AG09319 (cell line): ENCODE results near the gene PINLYP.

ENCODE experiments used
- DNase-seq: peaks from one replicate; pipeline ENCODE4 v3.0.0-alpha.2; 2010; ENCODE audit warnings: low read depth; ENCODE audit errors: extremely low read depth
- TF ChIP-seq, protein P1 (sequence below): IDR thresholded peaks from 2 replicates; pipeline ENCODE4 v1.5.1; 2011; ENCODE audit warnings: low read depth, mild to moderate bottlenecking, inconsistent platforms, low read length, moderate library complexity

The PINLYP gene

DNA sequence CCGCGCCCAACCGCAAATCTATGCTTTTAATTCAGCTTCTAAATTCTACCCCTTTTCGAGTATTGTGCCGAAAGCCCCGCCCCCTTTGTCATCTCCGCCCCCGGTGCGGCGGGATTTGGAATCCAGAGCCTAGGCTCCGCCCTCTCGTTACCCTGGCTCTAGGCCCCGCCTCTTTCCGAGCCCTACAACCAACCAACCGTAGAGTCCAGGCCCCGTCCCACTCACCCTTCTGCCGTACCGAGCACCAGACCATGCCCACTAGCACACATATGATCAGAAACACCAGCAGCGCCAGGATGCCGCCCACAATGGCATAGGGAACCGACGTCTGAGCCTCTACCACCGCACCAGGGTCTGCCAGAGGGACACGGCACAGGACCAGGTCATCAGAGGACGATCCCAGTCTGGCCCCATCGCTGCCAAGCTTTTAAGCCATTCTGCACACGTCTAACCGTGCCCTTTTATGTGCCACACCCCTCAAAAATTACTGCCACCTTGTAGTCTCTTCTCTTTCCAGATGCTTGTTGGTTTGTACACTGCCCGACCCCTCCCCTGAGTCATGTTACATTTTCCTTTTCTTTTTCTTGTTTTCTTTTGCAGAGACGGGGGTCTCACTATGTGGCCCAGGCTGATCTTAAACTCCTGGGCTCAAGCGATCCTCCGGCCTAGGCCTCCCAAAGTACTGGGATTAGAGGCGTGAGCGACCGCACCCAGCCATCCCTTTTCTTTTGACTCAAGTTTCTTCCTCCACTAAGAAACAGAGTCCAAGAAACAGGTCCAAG lies 48.5 kb downstream of the PINLYP start:
- DNase-seq: no peak
- TF ChIP-seq, protein P1, sequence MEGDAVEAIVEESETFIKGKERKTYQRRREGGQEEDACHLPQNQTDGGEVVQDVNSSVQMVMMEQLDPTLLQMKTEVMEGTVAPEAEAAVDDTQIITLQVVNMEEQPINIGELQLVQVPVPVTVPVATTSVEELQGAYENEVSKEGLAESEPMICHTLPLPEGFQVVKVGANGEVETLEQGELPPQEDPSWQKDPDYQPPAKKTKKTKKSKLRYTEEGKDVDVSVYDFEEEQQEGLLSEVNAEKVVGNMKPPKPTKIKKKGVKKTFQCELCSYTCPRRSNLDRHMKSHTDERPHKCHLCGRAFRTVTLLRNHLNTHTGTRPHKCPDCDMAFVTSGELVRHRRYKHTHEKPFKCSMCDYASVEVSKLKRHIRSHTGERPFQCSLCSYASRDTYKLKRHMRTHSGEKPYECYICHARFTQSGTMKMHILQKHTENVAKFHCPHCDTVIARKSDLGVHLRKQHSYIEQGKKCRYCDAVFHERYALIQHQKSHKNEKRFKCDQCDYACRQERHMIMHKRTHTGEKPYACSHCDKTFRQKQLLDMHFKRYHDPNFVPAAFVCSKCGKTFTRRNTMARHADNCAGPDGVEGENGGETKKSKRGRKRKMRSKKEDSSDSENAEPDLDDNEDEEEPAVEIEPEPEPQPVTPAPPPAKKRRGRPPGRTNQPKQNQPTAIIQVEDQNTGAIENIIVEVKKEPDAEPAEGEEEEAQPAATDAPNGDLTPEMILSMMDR: no peak

DNA sequence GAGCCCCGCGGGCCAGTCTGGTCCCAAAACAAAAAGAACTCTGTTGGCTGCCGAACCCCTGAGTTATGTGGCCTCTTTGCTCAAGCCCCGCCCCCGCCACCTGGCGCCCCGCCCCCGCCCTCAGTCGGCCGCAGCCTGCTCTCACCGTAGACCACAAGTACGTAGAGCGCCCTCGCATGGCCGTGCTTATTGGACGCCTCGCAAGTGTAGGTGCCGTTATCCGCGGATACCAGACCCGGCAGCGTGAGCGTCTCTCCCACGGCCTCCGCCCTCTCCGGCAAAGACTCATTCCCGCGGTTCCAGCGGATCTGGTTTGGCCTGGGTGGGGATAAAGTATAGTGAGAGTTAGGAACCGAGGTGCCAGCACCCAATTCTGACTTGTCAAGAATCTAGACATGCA lies 49.3 kb downstream of the PINLYP start:
- TF ChIP-seq, protein P1: no peak
- DNase-seq: no peak

DNA sequence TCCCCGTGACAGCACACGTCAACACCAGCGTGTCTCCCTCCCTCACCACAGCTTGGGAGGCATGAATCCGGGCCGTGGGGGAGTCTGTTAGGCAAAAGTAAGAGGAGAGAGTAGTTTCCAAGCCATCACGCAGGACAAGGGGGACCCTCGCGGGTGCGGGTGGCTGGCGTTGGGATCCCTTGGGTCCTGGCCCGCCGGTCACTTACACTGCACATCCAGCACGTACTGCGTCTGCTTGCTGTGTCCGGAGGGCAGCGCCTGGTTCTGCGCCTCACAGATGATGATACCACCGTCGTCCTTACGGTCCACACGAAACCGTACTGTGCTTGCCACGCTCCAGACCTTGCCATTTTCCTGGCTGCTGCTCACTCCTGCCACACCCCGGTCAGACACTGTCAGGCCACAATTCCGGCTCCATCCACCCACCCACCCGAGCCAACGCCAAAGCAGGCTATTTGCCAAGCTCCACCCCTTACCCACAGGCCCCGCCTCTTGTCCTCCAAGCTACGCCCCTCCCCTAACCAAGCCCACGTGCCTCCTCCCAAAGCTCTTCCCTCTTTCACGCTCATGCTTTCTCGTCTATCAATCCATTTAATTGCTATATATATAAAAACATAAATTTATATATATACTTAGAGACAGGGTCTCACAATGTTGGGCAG lies 50.4 kb downstream of the PINLYP start:
- DNase-seq: no peak
- TF ChIP-seq, protein P1: no peak

DNA sequence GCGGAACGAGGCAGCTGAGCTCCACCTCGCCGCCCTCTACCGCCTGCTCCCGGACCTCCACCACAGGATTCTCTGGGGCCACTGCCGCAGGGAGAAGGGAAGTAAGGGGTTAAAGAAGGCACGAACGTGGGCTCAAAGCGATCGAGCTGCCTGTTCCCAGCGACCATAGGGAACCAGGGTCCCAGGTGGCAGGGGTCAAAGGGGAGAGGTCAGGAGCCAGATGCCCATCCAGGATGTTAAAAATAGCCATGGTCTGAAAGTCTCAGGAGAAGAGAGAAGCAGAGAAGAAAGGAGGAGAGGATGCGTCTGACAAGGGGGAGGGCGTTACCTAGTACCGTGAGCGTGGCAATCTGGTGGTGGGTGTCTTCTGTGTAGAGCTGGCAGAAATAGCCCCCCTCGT lies 51.2 kb downstream of the PINLYP start:
- TF ChIP-seq, protein P1: no peak
- DNase-seq: no peak

DNA sequence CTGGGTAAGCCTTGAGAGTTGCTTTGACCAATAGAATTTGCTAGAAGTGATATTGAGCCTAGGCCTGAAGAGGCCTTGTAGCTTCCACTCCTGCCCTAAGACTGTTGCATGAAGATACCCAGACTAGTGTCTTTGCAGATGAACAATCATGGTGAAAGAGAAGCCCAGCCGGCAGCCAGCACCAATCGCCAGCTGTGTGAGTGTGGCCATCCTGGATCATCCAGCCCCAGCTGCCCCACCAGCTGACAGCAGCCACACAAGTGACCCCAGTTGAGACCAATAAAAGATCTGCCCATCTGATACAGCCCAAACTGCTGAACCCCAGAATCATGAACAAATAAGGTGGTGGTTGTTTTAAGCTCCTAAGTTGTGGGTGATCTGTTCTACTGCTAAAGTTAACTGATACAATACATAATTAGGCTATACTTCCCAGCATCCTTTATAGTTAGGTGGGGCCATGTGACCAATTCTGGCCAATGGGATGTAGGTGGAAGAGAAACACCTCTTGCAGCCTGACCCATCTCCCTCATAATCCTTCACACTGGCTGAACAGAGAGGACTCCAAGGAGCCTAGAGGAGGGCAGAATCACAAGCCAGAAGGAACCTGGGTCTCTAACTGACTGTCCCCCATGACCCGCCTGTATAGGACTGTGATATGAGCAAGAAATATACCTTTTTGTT lies 53.2 kb downstream of the PINLYP start:
- TF ChIP-seq, protein P1: no peak
- no peak for DNase-seq

DNA sequence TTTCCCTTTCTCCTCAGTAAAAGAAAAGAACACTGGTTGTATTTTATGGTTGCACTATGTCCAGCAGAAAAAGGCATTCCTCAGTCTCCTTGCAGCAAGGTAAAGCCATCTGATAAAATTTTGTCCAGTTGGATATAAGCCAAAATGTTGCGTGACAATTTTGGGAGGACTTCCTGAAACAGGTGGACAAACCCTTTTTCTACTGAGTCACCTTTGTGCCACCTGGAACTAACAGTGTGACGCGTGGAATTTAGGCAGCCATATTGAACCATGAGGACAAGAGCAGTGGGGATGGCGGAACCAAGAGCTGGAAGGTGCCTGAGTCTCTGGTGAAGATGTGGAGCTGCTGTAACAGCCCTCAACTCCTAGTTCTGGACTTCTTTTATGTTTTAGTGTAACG lies 55.9 kb downstream of the PINLYP start:
- TF ChIP-seq, protein P1: no peak

More for the DNA sequence above, 55.9 kb downstream of the PINLYP start:
- no peak for DNase-seq
